ENCODE data around the gene SLC14A1. TPM values are rescaled to one million over a fixed set of nuclear protein-coding genes. Genes with fewer than 3 reads are reported as not detected.

The SLC14A1 gene
- total RNA-seq, 3 donors from 2014 or later (not counting 1 experiment from before 2014, with no cell fraction given) = 21.2 to 51.6 (median 42.2) TPM

DNA sequence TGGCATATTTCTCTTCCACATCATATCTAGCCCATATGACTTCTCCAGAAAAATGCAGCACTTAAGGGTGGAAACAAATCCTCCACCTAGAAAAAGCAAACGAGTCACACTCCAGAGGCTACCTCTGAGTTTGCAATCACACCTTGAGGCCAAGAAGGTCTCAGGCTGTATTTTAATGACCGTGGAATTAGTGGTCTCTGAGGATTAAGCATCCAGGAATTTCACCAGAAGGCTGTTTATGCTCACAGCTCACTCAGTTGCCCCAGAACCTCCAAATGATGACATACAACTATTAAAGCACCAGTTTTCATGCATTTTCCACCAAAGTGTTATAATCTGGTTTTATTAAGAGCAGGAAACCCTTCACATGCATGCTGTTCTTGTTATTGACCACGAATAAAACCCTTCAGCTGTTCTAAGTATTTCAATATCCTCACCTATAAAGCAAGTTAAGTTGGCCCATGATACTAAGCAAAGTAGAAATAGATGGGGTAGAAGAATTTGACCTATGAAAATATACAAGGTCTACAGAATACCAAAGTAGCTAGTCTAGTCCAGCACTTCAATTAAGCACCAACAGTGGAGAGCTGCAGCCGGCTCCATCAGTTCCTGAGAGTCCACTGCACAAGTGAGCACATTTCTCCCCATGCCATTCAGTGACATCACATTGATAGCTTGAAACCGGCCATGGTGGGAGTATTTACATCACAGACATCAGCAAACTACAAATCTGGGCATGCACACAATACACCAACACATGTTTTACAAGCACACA lies 39.5 kb upstream of the SLC14A1 start:
- ATAC-seq (no peak), DNase-seq (no peak)
- WGBS (ENCODE audit: insufficient coverage) = 86% methylated on average over 3 of the region's 5 CpGs
- no peak for TF ChIP-seq CTCF (IDR thresholded peaks at IDR 0.05)
- Histone ChIP-seq H3K4me1 (ENCODE audit: control insufficient read depth, insufficient read depth, low read length) (peaks cover 55% of the 10 kb centered on the region), H3K9me3 (ENCODE audit: control insufficient read depth, insufficient read depth, low read length) (no peaks in the 10 kb centered on the region), H3K27me3 (ENCODE audit: control insufficient read depth, insufficient read depth, low read length) (no peaks in the 10 kb centered on the region), H3K36me3 (ENCODE audit: control insufficient read depth, insufficient read depth, low read length) (no peaks in the 10 kb centered on the region), H3K4me3 (ENCODE audit: low read length) (no peak overlapping the region), H3K27ac (ENCODE audit: low read length) (no peak overlapping the region)
- H3K4me1 Mint-ChIP-seq = peaks cover 51 to 58% of the 10 kb centered on the region in 2 donors
- H3K36me3 Mint-ChIP-seq = no peaks in the 10 kb centered on the region
- peak overlapping the region; percentile 35 to 98 for H3K27ac Mint-ChIP-seq
- H3K27me3 Mint-ChIP-seq (ENCODE audit: low read depth in 2 of 2) = no peaks in the 10 kb centered on the region
- H3K9me3 Mint-ChIP-seq = no peaks in the 10 kb centered on the region
- H3K4me3 Mint-ChIP-seq = peak overlapping the region; percentile 14
- intact Hi-C loops (cut with micrococcal nuclease) = loop anchor here (5.0 to 10.0 kb wide), 5 partner anchors 188 to 650 kb away; partner anchors contain the start of genes ATP5F1A, EPG5 and PSTPIP2

DNA sequence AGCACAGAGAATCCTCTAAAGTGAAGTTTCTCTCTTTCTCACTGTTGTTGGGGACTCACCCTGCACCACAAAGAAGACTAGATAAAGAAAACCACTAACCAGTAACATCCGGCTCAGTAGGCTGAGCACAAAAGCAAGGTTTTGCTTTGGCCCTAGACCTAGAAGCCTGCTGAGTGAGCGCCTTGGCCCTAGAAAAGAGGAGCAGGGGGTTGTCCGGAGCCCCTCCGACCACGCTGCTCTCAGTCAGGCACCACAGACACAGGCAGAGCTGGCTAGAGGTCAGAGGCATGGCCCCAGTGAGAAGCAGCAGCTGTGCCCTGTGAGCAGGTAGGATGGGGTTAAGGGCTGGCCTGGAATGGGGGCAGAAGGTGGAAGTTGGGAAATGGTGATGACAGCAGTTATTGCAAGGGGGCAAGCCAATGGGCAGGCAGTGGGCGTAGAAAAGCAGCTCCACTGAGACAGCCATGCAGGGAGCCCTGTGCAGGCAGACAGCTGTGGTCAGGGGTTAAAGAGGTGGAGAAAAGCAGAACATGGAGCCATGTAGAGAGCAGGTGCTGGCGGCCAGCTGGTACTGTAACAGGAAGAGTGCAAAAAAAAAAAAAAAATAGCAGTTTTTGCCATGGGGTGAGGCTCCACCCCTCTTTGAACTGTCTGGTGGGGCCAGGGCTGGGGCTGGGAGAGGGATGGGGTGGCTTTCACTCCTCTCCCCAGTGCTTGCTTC lies 36.9 kb upstream of the SLC14A1 start:
- Histone ChIP-seq H3K4me3 (ENCODE audit: low read length) (peak overlapping the region; percentile 43), H3K36me3 (ENCODE audit: control insufficient read depth, insufficient read depth, low read length) (peaks cover 2% of the 10 kb centered on the region), H3K9me3 (ENCODE audit: control insufficient read depth, insufficient read depth, low read length) (no peaks in the 10 kb centered on the region), H3K27me3 (ENCODE audit: control insufficient read depth, insufficient read depth, low read length) (no peaks in the 10 kb centered on the region), H3K4me1 (ENCODE audit: control insufficient read depth, insufficient read depth, low read length) (peaks cover 65% of the 10 kb centered on the region), H3K27ac (ENCODE audit: low read length) (peak overlapping the region; percentile 69)
- peaks cover 61 to 68% of the 10 kb centered on the region in 2 donors for H3K4me1 Mint-ChIP-seq
- peaks cover 2% of the 10 kb centered on the region for H3K36me3 Mint-ChIP-seq
- no peak for TF ChIP-seq CTCF (IDR thresholded peaks at IDR 0.05)
- peak; percentile 62 to 84 (median 83) for ATAC-seq
- WGBS (ENCODE audit: insufficient coverage) = under 1% methylated on average over 7 of the region's 7 CpGs
- intact Hi-C loops (cut with micrococcal nuclease) = loop anchor here (1.0 to 10.0 kb wide), 9 partner anchors 17 to 648 kb away; partner anchors contain the start of genes ATP5F1A, EPG5 and PSTPIP2
- peak; percentile 56 to 87 for DNase-seq
- no peaks in the 10 kb centered on the region for H3K27me3 Mint-ChIP-seq (ENCODE audit: low read depth in 2 of 2)
- H3K9me3 Mint-ChIP-seq = no peaks in the 10 kb centered on the region
- H3K27ac Mint-ChIP-seq = peak overlapping the region; percentile 97 to 98
- H3K4me3 Mint-ChIP-seq = peak overlapping the region; percentile 99

- DNase-seq (peak; percentile 44 to 55), ATAC-seq (peak; percentile 38 to 58 (median 41))
- no peaks in the 10 kb centered on the region for H3K27me3 ChIP-seq (ENCODE audit: control insufficient read depth, insufficient read depth, low read length)
- peak overlapping the region; percentile 97 to 98 for H3K27ac Mint-ChIP-seq
- H3K27ac ChIP-seq (ENCODE audit: low read length) = peak overlapping the region; percentile 69
- TF ChIP-seq CTCF (IDR thresholded peaks at IDR 0.05) = no peak
- peaks cover 8% of the 10 kb centered on the region for H3K36me3 Mint-ChIP-seq
- intact Hi-C loops (cut with micrococcal nuclease) = loop anchor here (1.0 to 10.0 kb wide), 8 partner anchors 17 to 647 kb away; partner anchors contain the start of genes ATP5F1A, EPG5 and PSTPIP2
- H3K4me3 ChIP-seq (ENCODE audit: low read length) = peak overlapping the region; percentile 43
- H3K9me3 ChIP-seq (ENCODE audit: control insufficient read depth, insufficient read depth, low read length) = no peaks in the 10 kb centered on the region
- H3K36me3 ChIP-seq (ENCODE audit: control insufficient read depth, insufficient read depth, low read length) = peaks cover 2% of the 10 kb centered on the region
- no peaks in the 10 kb centered on the region for H3K27me3 Mint-ChIP-seq (ENCODE audit: low read depth in 2 of 2)
- 13% methylated on average over 6 of the region's 6 CpGs for WGBS (ENCODE audit: insufficient coverage)
- H3K4me1 ChIP-seq (ENCODE audit: control insufficient read depth, insufficient read depth, low read length) = peaks cover 65% of the 10 kb centered on the region
- H3K4me3 Mint-ChIP-seq = peak overlapping the region; percentile 99
- H3K9me3 Mint-ChIP-seq = peaks cover 0 to 2% of the 10 kb centered on the region in 2 donors
- peaks cover 64 to 67% of the 10 kb centered on the region in 2 donors for H3K4me1 Mint-ChIP-seq
These were observed 36.4 kb upstream of the SLC14A1 start for GRCh38 chr18:45687621-45688020.

All from natural killer cell (primary cell).